IPS-18a (cell line): ENCODE measurements around the gene RHBDD2.
"Not testable (repeated sequence)": the region's sequence is repeated elsewhere in the genome, so short reads cannot be mapped to it uniquely, and the experiment has no call there.

Experiments
- H3K27ac ChIP-seq: one replicate; pipeline ENCODE4 v1.5.1; 2013; ENCODE audit warnings: low read length
- H3K27me3 ChIP-seq: one replicate; pipeline ENCODE4 v1.6.1; 2013; ENCODE audit warnings: mild to moderate bottlenecking, low read length; ENCODE audit not compliant: control insufficient read depth, insufficient read depth
- H3K36me3 ChIP-seq: one replicate; pipeline ENCODE4 v1.6.1; 2013; ENCODE audit warnings: low read depth, low read length; ENCODE audit not compliant: control insufficient read depth
- H3K4me1 ChIP-seq: one replicate; pipeline ENCODE4 v1.6.1; 2013; ENCODE audit warnings: low read depth, low read length; ENCODE audit not compliant: control insufficient read depth
- H3K4me3 ChIP-seq: one replicate; pipeline ENCODE4 v1.5.1; 2013; ENCODE audit warnings: low read length
- H3K9ac ChIP-seq: one replicate; pipeline ENCODE4 v1.6.1; 2013; ENCODE audit warnings: mild to moderate bottlenecking, low read length, moderate library complexity
- H3K9me3 ChIP-seq: one replicate; pipeline ENCODE4 v1.6.1; 2013; ENCODE audit warnings: low read depth, low read length; ENCODE audit not compliant: control insufficient read depth

Gene RHBDD2

GRCh38 chr7:75845132-75845531 lies 33.7 kb upstream of the RHBDD2 start:
- H3K36me3 ChIP-seq, H3K4me1 ChIP-seq, H3K27me3 ChIP-seq, H3K9me3 ChIP-seq, H3K9ac ChIP-seq, H3K27ac ChIP-seq, H3K4me3 ChIP-seq: not testable (repeated sequence)

DNA sequence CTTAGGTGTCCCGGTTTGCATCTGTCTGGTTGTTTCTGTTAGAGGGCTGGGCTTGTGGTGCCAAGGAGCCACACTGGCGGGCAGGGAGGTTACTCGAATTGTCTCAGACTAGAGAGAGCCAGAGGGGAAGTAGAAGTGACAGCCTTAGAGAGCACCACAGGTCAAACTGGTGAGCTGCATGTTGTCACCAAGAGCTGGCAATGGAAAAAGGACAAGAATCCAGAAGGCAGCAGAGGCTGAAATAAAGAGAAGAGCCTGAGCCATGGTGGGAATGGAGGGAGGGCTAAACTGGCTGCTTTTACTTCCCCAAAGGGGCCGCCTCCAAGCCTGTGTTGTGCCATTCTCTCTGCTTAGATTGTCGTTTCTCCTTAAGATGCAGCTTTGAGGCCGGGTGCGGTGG lies 31.1 kb upstream of the RHBDD2 start:
- Histone ChIP-seq H3K27ac (no peak overlapping the region), H3K27me3 (no peaks in the 10 kb centered on the region), H3K4me1 (no peaks in the 10 kb centered on the region), H3K36me3 (no peaks in the 10 kb centered on the region), H3K9me3 (no peaks in the 10 kb centered on the region), H3K4me3 (no peak overlapping the region), H3K9ac (no peak overlapping the region)

- no peaks in the 10 kb centered on the region for H3K4me1 ChIP-seq
- no peak overlapping the region for H3K9ac ChIP-seq
- H3K36me3 ChIP-seq: no peaks in the 10 kb centered on the region
- H3K9me3 ChIP-seq: no peaks in the 10 kb centered on the region
- no peaks in the 10 kb centered on the region for H3K27me3 ChIP-seq
- H3K4me3 ChIP-seq: no peak overlapping the region
- no peak overlapping the region for H3K27ac ChIP-seq
These were observed 29.3 kb upstream of the RHBDD2 start for GRCh38 chr7:75849573-75849972.

GRCh38 chr7:75850235-75850634 lies 28.6 kb upstream of the RHBDD2 start:
- Histone ChIP-seq H3K36me3 (no peaks in the 10 kb centered on the region), H3K4me3 (no peak overlapping the region), H3K27ac (no peak overlapping the region), H3K27me3 (no peaks in the 10 kb centered on the region), H3K4me1 (no peaks in the 10 kb centered on the region), H3K9me3 (no peaks in the 10 kb centered on the region), H3K9ac (no peak overlapping the region)

- Histone ChIP-seq H3K4me1 (no peaks in the 10 kb centered on the region), H3K9me3 (no peaks in the 10 kb centered on the region), H3K27me3 (no peaks in the 10 kb centered on the region), H3K27ac (no peak overlapping the region), H3K36me3 (no peaks in the 10 kb centered on the region), H3K9ac (no peak overlapping the region), H3K4me3 (no peak overlapping the region)
These were observed 24.6 kb upstream of the RHBDD2 start for GRCh38 chr7:75854233-75854632.

GRCh38 chr7:75854813-75855345 lies 24.0 kb upstream of the RHBDD2 start:
- H3K27ac ChIP-seq, H3K4me3 ChIP-seq, H3K4me1 ChIP-seq, H3K27me3 ChIP-seq, H3K9me3 ChIP-seq, H3K9ac ChIP-seq, H3K36me3 ChIP-seq: not testable (repeated sequence)

DNA sequence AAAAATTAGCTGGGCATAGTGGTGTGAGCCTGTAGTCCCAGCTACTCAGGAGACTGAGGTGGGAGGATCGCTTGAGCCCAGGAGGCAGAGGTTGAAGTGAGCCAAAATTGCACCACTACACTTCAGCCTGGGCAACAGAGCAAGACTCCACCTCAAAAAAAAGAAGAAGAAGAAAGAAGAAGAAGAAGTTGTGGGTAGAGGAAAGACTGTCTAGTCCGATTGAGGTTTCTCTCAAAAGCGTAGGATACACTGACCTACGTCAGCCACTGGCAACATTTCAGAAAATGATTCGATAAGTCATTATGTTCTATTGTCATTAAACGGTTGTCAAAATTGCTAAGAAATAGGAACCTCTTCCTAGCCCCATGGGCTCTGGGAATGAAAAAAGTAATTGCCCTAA lies 22.3 kb upstream of the RHBDD2 start:
- H3K9ac ChIP-seq: no peak overlapping the region
- no peak overlapping the region for H3K27ac ChIP-seq
- no peaks in the 10 kb centered on the region for H3K36me3 ChIP-seq
- H3K9me3 ChIP-seq: no peaks in the 10 kb centered on the region
- no peaks in the 10 kb centered on the region for H3K27me3 ChIP-seq
- no peaks in the 10 kb centered on the region for H3K4me1 ChIP-seq
- no peak overlapping the region for H3K4me3 ChIP-seq

DNA sequence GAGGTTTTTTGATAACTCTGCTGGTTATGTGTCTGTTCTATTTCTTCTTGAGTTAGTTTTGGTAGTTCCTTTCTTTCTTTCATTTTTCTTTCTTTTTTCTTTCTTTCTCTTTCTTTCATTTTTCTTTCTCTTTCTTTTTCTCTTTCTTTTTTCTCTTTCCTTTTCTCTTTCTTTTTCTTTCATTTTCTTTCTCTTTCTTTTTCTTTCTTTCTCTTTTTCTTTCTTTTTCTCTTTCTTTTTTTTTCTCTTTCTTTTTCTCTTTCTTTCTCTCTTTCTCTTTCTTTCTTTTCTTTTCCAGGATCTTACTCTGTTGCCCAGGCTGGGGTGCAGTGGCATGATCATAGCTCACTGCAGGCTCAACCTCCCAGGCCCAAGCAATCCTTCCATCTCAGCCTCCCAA lies 20.4 kb upstream of the RHBDD2 start:
- Histone ChIP-seq H3K36me3 (no peaks in the 10 kb centered on the region), H3K9me3 (no peaks in the 10 kb centered on the region), H3K27ac (no peak overlapping the region), H3K9ac (no peak overlapping the region), H3K4me1 (no peaks in the 10 kb centered on the region), H3K4me3 (no peak overlapping the region), H3K27me3 (no peaks in the 10 kb centered on the region)

- H3K27ac ChIP-seq: no peak overlapping the region
- no peak overlapping the region for H3K4me3 ChIP-seq
- H3K9me3 ChIP-seq: no peaks in the 10 kb centered on the region
- H3K36me3 ChIP-seq: no peaks in the 10 kb centered on the region
- no peaks in the 10 kb centered on the region for H3K27me3 ChIP-seq
- H3K4me1 ChIP-seq: no peaks in the 10 kb centered on the region
- no peak overlapping the region for H3K9ac ChIP-seq
These were observed 17.2 kb upstream of the RHBDD2 start for GRCh38 chr7:75861636-75862035.

- not testable (repeated sequence) for H3K36me3 ChIP-seq
These were observed 14.6 kb upstream of the RHBDD2 start for GRCh38 chr7:75864251-75864650.

DNA sequence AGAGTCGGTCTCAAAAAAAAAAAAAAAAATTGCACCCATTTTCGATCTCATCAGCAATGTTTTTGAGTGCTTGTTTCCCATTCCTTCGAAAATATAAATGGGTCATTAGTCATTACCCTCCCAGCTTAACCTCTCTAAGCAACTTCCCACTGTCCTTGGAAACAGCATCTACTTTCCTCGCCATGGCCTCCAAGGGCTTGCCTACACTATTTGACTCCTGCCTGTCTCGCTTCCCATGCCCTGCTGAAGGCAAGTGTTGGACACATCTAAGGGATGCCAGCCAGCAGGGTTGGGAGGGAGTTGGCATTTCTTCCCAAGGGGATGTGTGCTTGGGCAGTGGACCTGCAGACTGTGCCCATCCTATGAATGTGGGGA lies 12.7 kb upstream of the RHBDD2 start:
- Histone ChIP-seq H3K9me3 (no peaks in the 10 kb centered on the region), H3K36me3 (no peaks in the 10 kb centered on the region), H3K4me3 (no peak overlapping the region), H3K4me1 (no peaks in the 10 kb centered on the region), H3K27me3 (no peaks in the 10 kb centered on the region), H3K27ac (no peak overlapping the region), H3K9ac (no peak overlapping the region)

More at GRCh38 chr7:75864251-75864650, 14.6 kb upstream of the RHBDD2 start:
- H3K9me3 ChIP-seq, H3K4me3 ChIP-seq, H3K27ac ChIP-seq, H3K4me1 ChIP-seq, H3K9ac ChIP-seq, H3K27me3 ChIP-seq: not testable (repeated sequence)

DNA sequence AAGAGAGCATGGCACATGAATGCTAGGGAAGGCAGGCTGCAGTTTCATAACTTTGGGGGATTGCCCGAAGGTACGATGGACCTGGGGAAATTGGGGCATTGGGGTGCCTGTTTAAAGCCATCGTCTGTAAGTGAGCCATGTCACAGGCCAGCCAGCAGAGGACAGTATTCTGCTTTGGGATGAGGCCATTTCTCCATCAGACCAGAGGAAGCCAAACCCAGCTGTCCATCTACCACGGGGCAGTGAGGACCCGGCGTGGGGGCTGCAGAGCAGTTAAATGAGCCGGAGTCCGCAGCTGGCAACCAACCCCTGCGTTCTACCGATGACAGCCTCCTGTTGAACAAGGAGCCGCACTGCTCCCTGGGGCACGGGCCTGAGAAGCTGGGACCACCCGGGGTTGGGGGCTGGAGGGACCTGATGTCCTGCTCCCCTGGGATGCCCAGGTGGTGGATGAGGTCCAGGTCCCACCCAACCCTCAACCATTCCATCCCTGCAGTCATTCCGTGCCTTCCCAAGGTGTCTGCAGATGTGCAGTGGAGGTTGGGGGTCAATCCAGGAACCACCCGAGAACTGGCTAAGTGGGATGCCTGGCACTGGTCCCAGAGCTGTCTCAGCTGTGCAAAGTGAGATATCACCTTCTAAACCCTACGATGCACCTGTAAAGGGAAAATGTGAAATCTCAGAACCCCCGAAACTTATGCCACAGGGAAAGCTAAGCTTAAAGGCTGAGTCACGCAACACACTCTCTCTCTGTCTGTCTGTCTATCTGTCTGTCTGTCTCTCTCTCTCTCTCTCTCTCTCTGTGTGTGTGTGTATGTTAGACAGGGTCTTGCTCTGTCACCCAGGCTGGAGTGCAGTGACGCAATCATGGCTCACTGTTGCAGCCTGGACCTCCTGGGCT lies 12.1 kb upstream of the RHBDD2 start:
- H3K4me1 ChIP-seq: no peaks in the 10 kb centered on the region
- no peaks in the 10 kb centered on the region for H3K9me3 ChIP-seq
- H3K27ac ChIP-seq: no peak overlapping the region
- H3K9ac ChIP-seq: no peak overlapping the region
- no peaks in the 10 kb centered on the region for H3K27me3 ChIP-seq
- no peak overlapping the region for H3K4me3 ChIP-seq
- no peaks in the 10 kb centered on the region for H3K36me3 ChIP-seq
